Endodermal cell (in vitro differentiated cells): ENCODE data around the gene RERE. TPM values are rescaled to one million over a fixed set of nuclear protein-coding genes. Genes with fewer than 3 reads are reported as not detected.
"Not testable (repeated sequence)": the region's sequence is repeated elsewhere in the genome, so short reads cannot be mapped to it uniquely, and the experiment has no call there.

Experiments
- DNase-seq: peaks from one replicate; pipeline ENCODE4 v3.0.0-alpha.2; 2017
- H3K27ac ChIP-seq: 2 replicates; pipeline ENCODE4 v1.5.1; 2013; ENCODE audit warnings: mild to moderate bottlenecking, low read depth, low read length, moderate library complexity
- H3K27me3 ChIP-seq: 2 replicates; pipeline ENCODE4 v1.6.1; 2013; ENCODE audit warnings: mild to moderate bottlenecking, low read length, moderate library complexity; ENCODE audit not compliant: insufficient read depth, control insufficient read depth, poor library complexity, severe bottlenecking
- H3K36me3 ChIP-seq: 2 replicates; pipeline ENCODE4 v1.7.0; 2013; ENCODE audit warnings: mild to moderate bottlenecking, low read length, moderate library complexity; ENCODE audit not compliant: control insufficient read depth, insufficient read depth
- H3K4me1 ChIP-seq: one replicate; pipeline ENCODE4 v1.7.0; 2013; ENCODE audit warnings: low read length; ENCODE audit not compliant: control insufficient read depth, insufficient read depth
- H3K4me3 ChIP-seq: 2 replicates; pipeline ENCODE4 v1.5.1; 2013; ENCODE audit warnings: mild to moderate bottlenecking, low read length, moderate library complexity
- H3K9ac ChIP-seq: 2 replicates; pipeline ENCODE4 v1.6.1; 2013; ENCODE audit warnings: mild to moderate bottlenecking, low read length, moderate library complexity; ENCODE audit not compliant: poor library complexity, severe bottlenecking; ENCODE audit errors: extremely low read depth
- H3K9me3 ChIP-seq: 2 replicates; pipeline ENCODE4 v1.6.1; 2013; ENCODE audit warnings: mild to moderate bottlenecking, low read length, moderate library complexity; ENCODE audit not compliant: control insufficient read depth
- H3K27ac Mint-ChIP-seq: 2 replicates; pipeline ENCODE4 v1.8.0; 2020; ENCODE audit warnings: mixed read lengths
- H3K27me3 Mint-ChIP-seq: 2 replicates; pipeline ENCODE4 v1.8.0; 2021; ENCODE audit warnings: mild to moderate bottlenecking, mixed read lengths; ENCODE audit not compliant: insufficient read depth
- H3K36me3 Mint-ChIP-seq: 2 replicates; pipeline ENCODE4 v1.8.0; 2020; ENCODE audit warnings: low read depth, mixed read lengths
- H3K4me1 Mint-ChIP-seq: 2 replicates; pipeline ENCODE4 v1.8.0; 2020; ENCODE audit warnings: mixed read lengths
- H3K4me3 Mint-ChIP-seq: 2 replicates; pipeline ENCODE4 v1.8.0; 2020; ENCODE audit warnings: mild to moderate bottlenecking, moderate library complexity, mixed read lengths
- H3K9me3 Mint-ChIP-seq: 2 replicates; pipeline ENCODE4 v1.8.0; 2020; ENCODE audit warnings: mild to moderate bottlenecking, mixed read lengths
- CTCF ChIP-seq: fragments of 200-600 bp; sonication (generic); conservative IDR thresholded peaks from 2 replicates; pipeline ENCODE4 v1.5.0; 2021; ENCODE audit warnings: antibody characterized with exemption, mild to moderate bottlenecking
- WGBS, 2 experiments: methylation state at CpG; one replicate each; pipeline versions ENCODE4 v1.1.5 to v1.1.7; 2013; ENCODE audit warnings: missing lambda C conversion rate in 2 of 2, mixed read lengths in 1 of 2; ENCODE audit not compliant: insufficient coverage in 1 of 2, insufficient read length in 1 of 2; 5-methylcytosine and 5-hydroxymethylcytosine counted together
- total RNA-seq, 2 donors: library from RNA; stranded (reverse); fragmentation: NEBNext Ultra II Directional in 1 of 2; extraction: Animal tissue kit (Norgen Biotek cat#: 25700) in 1 of 2; gene quantifications; 2 replicates in 1 of 2; 3 replicates in 1 of 2; pipeline ENCODE4 v1.2.1, GENCODE V29; 2021

Gene RERE
- total RNA-seq, 2 donors from 2014 or later: 159 to 179 TPM

- TF ChIP-seq CTCF: peak; percentile 76
- Mint-ChIP-seq H3K9me3 (no peaks in the 10 kb centered on the region), H3K36me3 (no peaks in the 10 kb centered on the region), H3K27me3 (no peaks in the 10 kb centered on the region), H3K4me1 (peaks cover 11% of the 10 kb centered on the region), H3K27ac (no peak overlapping the region), H3K4me3 (no peak overlapping the region)
- Histone ChIP-seq H3K27ac (no peak overlapping the region), H3K27me3 (no peaks in the 10 kb centered on the region), H3K9me3 (no peaks in the 10 kb centered on the region), H3K4me1 (no peaks in the 10 kb centered on the region), H3K9ac (no peak overlapping the region), H3K4me3 (no peak overlapping the region), H3K36me3 (no peaks in the 10 kb centered on the region)
- WGBS, 2 experiments: 61 to 80% methylated on average over 2 to 4 of the region's 4 CpGs
- peak; percentile 58 for DNase-seq
These were observed 13.9 kb upstream of the RERE start for GRCh38 chr1:8831340-8831739.

GRCh38 chr1:8830732-8831131, 13.3 kb upstream of the RERE start:
- not testable (repeated sequence) for H3K4me3 Mint-ChIP-seq, H3K27me3 Mint-ChIP-seq, H3K36me3 Mint-ChIP-seq, H3K27ac ChIP-seq, H3K4me3 ChIP-seq, H3K9me3 ChIP-seq, H3K27me3 ChIP-seq, H3K27ac Mint-ChIP-seq, H3K36me3 ChIP-seq, H3K4me1 ChIP-seq, H3K9me3 Mint-ChIP-seq, H3K9ac ChIP-seq, DNase-seq
- peaks cover 11% of the 10 kb centered on the region for H3K4me1 Mint-ChIP-seq
- WGBS, 2 experiments: 84 to 85% methylated on average over 9 to 10 of the region's 10 CpGs

GRCh38 chr1:8825985-8826481, 8.6 kb upstream of the RERE start:
- H3K36me3 ChIP-seq: no peaks in the 10 kb centered on the region
- H3K27me3 ChIP-seq: no peaks in the 10 kb centered on the region
- H3K36me3 Mint-ChIP-seq: no peaks in the 10 kb centered on the region
- H3K4me1 ChIP-seq: no peaks in the 10 kb centered on the region
- no peak overlapping the region for H3K4me3 ChIP-seq
- 87 to 88% methylated on average over 6 to 10 of the region's 10 CpGs for WGBS, 2 experiments
- peak; percentile 68 for DNase-seq
- no peak for TF ChIP-seq CTCF
- peaks cover 30% of the 10 kb centered on the region for H3K4me1 Mint-ChIP-seq
- H3K4me3 Mint-ChIP-seq: no peak overlapping the region
- H3K27me3 Mint-ChIP-seq: no peaks in the 10 kb centered on the region
- no peaks in the 10 kb centered on the region for H3K9me3 ChIP-seq
- no peak overlapping the region for H3K27ac Mint-ChIP-seq
- no peak overlapping the region for H3K9ac ChIP-seq
- no peak overlapping the region for H3K27ac ChIP-seq
- no peaks in the 10 kb centered on the region for H3K9me3 Mint-ChIP-seq

- TF ChIP-seq CTCF: no peak
- Mint-ChIP-seq H3K36me3 (no peaks in the 10 kb centered on the region), H3K4me1 (peaks cover 23% of the 10 kb centered on the region), H3K9me3 (no peaks in the 10 kb centered on the region), H3K27ac (peak overlapping the region; percentile 76), H3K27me3 (no peaks in the 10 kb centered on the region), H3K4me3 (no peak overlapping the region)
- H3K9ac ChIP-seq: no peak overlapping the region
- no peak for DNase-seq
- H3K36me3 ChIP-seq: no peaks in the 10 kb centered on the region
- H3K9me3 ChIP-seq: no peaks in the 10 kb centered on the region
- H3K27me3 ChIP-seq: no peaks in the 10 kb centered on the region
- 80 to 88% methylated on average over 1 to 6 of the region's 6 CpGs for WGBS, 2 experiments
- no peaks in the 10 kb centered on the region for H3K4me1 ChIP-seq
- no peak overlapping the region for H3K27ac ChIP-seq
- H3K4me3 ChIP-seq: no peak overlapping the region
These were observed 5.8 kb upstream of the RERE start for GRCh38 chr1:8823295-8823664.
